Ectodermal cell (in vitro differentiated cells): ENCODE data around the gene ENTPD6.

Source experiments
- H3K27ac ChIP-seq: 2 replicates; pipeline ENCODE4 v1.7.0; 2013; ENCODE audit warnings: mild to moderate bottlenecking, low read depth, low read length; ENCODE audit not compliant: insufficient read depth, poor library complexity, severe bottlenecking
- H3K27me3 ChIP-seq: 2 replicates; pipeline ENCODE4 v1.7.0; 2013; ENCODE audit warnings: mild to moderate bottlenecking, low read length; ENCODE audit not compliant: insufficient read depth, control insufficient read depth, poor library complexity, severe bottlenecking
- H3K36me3 ChIP-seq: one replicate; pipeline ENCODE4 v1.7.0; 2013; ENCODE audit warnings: low read length; ENCODE audit not compliant: control insufficient read depth, insufficient read depth
- H3K4me1 ChIP-seq: one replicate; pipeline ENCODE4 v1.7.0; 2013; ENCODE audit warnings: low read length; ENCODE audit not compliant: control insufficient read depth, insufficient read depth
- H3K4me3 ChIP-seq: 2 replicates; pipeline ENCODE4 v1.7.0; 2013; ENCODE audit warnings: low read depth, low read length, control low read depth; ENCODE audit not compliant: insufficient read depth
- H3K9me3 ChIP-seq: 2 replicates; pipeline ENCODE4 v1.7.0; 2013; ENCODE audit warnings: mild to moderate bottlenecking, low read length, moderate library complexity; ENCODE audit not compliant: control insufficient read depth
- WGBS, 2 experiments: methylation state at CpG; one replicate each; pipeline ENCODE4 v1.1.7; 2013; ENCODE audit warnings: missing lambda C conversion rate in 2 of 2; 5-methylcytosine and 5-hydroxymethylcytosine counted together

The ENTPD6 gene

DNA sequence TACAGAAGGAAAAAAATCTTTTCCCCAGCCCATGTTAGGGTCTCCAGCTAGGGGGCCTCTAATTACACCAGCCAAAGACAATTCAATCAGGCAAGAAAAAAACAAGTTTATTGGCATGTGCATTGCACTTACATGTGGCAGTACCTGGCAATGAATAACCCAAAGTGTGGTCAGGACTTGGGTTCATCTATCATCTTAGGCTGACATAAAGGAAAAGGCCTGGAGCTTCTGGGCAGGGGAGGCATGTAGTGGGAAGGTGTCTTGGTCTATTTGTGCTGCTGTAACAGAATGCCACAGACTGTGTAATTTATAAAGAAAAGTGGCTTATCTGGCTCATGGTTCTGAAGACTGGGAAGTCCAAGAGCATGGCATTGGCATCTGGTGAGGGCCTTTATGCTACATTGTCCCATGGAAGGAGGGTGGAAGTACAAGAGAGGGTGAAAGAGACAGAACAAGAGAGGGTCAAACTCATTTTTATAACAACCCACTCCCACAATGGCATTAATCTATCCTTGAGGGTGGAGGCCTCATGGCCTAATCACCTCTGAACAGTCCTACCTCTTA is 48.0 kb downstream of the ENTPD6 start:
- Histone ChIP-seq H3K27ac (no peak overlapping the region), H3K27me3 (peaks cover 16% of the 10 kb centered on the region), H3K36me3 (no peaks in the 10 kb centered on the region), H3K4me3 (no peak overlapping the region), H3K9me3 (no peaks in the 10 kb centered on the region), H3K4me1 (peaks cover 11% of the 10 kb centered on the region)

- Histone ChIP-seq H3K27me3 (peaks cover 16% of the 10 kb centered on the region), H3K36me3 (no peaks in the 10 kb centered on the region), H3K4me3 (no peak overlapping the region), H3K4me1 (peaks cover 11% of the 10 kb centered on the region), H3K9me3 (no peaks in the 10 kb centered on the region), H3K27ac (no peak overlapping the region)
- 96% methylated on average over 4 to 5 of the region's 5 CpGs for WGBS, 2 experiments
These were observed 49.5 kb downstream of the ENTPD6 start for GRCh38 chr20:25244976-25245375.

DNA sequence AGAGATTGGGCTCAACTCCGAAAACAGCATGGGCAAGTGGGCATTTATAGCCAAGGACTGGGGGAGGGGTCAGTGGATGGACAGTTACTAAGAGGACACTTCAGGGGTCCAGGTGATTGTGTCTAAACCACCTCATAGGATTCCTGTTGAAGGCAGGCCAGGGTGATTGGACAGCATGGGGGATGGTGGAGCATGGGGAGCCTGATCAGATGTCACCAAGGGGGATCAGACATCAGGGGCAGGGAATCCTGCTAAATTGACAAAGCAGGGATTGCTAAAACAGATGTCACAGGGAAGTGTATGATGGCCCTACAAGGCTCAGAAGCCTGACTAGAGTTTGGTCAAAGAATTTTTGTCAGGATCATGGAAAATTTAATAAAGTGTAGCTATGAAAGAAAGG is 49.9 kb downstream of the ENTPD6 start:
- H3K4me3 ChIP-seq: no peak overlapping the region
- 73 to 88% methylated on average over 1 of the region's 1 CpG for WGBS, 2 experiments
- H3K27ac ChIP-seq: no peak overlapping the region
- H3K27me3 ChIP-seq: peaks cover 16% of the 10 kb centered on the region
- H3K4me1 ChIP-seq: peaks cover 11% of the 10 kb centered on the region
- H3K36me3 ChIP-seq: no peaks in the 10 kb centered on the region
- H3K9me3 ChIP-seq: no peaks in the 10 kb centered on the region

GRCh38 chr20:25246182-25246999 is 50.9 kb downstream of the ENTPD6 start:
- 90 to 92% methylated on average over 9 of the region's 9 CpGs for WGBS, 2 experiments
- peaks cover 16% of the 10 kb centered on the region for H3K27me3 ChIP-seq
- H3K4me3 ChIP-seq: no peak overlapping the region
- H3K27ac ChIP-seq: no peak overlapping the region
- H3K36me3 ChIP-seq: no peaks in the 10 kb centered on the region
- peaks cover 11% of the 10 kb centered on the region for H3K4me1 ChIP-seq
- H3K9me3 ChIP-seq: no peaks in the 10 kb centered on the region

GRCh38 chr20:25247000-25247517 is 51.5 kb downstream of the ENTPD6 start:
- no peaks in the 10 kb centered on the region for H3K36me3 ChIP-seq
- H3K9me3 ChIP-seq: no peaks in the 10 kb centered on the region
- 14% methylated on average over 24 of the region's 24 CpGs for WGBS, 2 experiments
- H3K4me3 ChIP-seq: peak overlapping the region; percentile 78
- H3K27me3 ChIP-seq: peaks cover 16% of the 10 kb centered on the region
- peaks cover 10% of the 10 kb centered on the region for H3K4me1 ChIP-seq
- H3K27ac ChIP-seq: no peak overlapping the region

- peaks cover 16% of the 10 kb centered on the region for H3K27me3 ChIP-seq
- H3K36me3 ChIP-seq: no peaks in the 10 kb centered on the region
- H3K4me1 ChIP-seq: peaks cover 9% of the 10 kb centered on the region
- WGBS, 2 experiments: 1% methylated on average over 37 of the region's 37 CpGs
- no peak overlapping the region for H3K27ac ChIP-seq
- H3K4me3 ChIP-seq: peak overlapping the region; percentile 78
- H3K9me3 ChIP-seq: no peaks in the 10 kb centered on the region
These were observed 52.0 kb downstream of the ENTPD6 start for GRCh38 chr20:25247518-25247955.

GRCh38 chr20:25247956-25248785 is 52.7 kb downstream of the ENTPD6 start, which contains the start of gene PYGB:
Gene PYGB (plus strand): TSS chr20:25248085. CDS start chr20:25248179, 94 bp downstream.
- H3K9me3 ChIP-seq: no peaks in the 10 kb centered on the region
- peaks cover 7% of the 10 kb centered on the region for H3K4me1 ChIP-seq
- H3K4me3 ChIP-seq: peak within 1 kb of the TSS; percentile 78
- no peaks in the 10 kb centered on the region for H3K36me3 ChIP-seq
- 0% methylated on average over 113 of the region's 113 CpGs for WGBS, 2 experiments
- H3K27ac ChIP-seq: peak within 1 kb of the TSS; percentile 81
- peaks cover 16% of the 10 kb centered on the region for H3K27me3 ChIP-seq

- Histone ChIP-seq H3K9me3 (no peaks in the 10 kb centered on the region), H3K4me3 (peak overlapping the region; percentile 78), H3K27ac (peak overlapping the region; percentile 81), H3K36me3 (no peaks in the 10 kb centered on the region), H3K4me1 (peaks cover 7% of the 10 kb centered on the region), H3K27me3 (peaks cover 16% of the 10 kb centered on the region)
- WGBS, 2 experiments: 1 to 8% methylated on average over 5 to 6 of the region's 6 CpGs
These were observed 53.3 kb downstream of the ENTPD6 start for GRCh38 chr20:25248786-25249172.

GRCh38 chr20:25249198-25249931 is 53.9 kb downstream of the ENTPD6 start:
- Histone ChIP-seq H3K9me3 (no peaks in the 10 kb centered on the region), H3K27me3 (peaks cover 16% of the 10 kb centered on the region), H3K27ac (no peak overlapping the region), H3K36me3 (no peaks in the 10 kb centered on the region), H3K4me1 (peaks cover 7% of the 10 kb centered on the region), H3K4me3 (peak overlapping the region; percentile 78)
- WGBS, 2 experiments: 68 to 73% methylated on average over 9 of the region's 9 CpGs
